Glomerular endothelial cell (primary cell): Measurements from ENCODE around the gene TSR3. TPM values are rescaled to one million over a fixed set of nuclear protein-coding genes. Genes with fewer than 3 reads are reported as not detected.

ENCODE experiments used
- DNase-seq: peaks from one replicate; pipeline ENCODE4 v3.0.0-alpha.2; 2011; ENCODE audit warnings: low read depth, low spot score; ENCODE audit errors: extremely low read depth
- total RNA-seq: library from RNA; depleted of rRNA; stranded (reverse); fragments of >200 nt; gene quantifications from 2 replicates; pipeline ENCODE4 v1.2.3, GENCODE V29; 2015

Gene TSR3
- total RNA-seq, 1 donor from 2014 or later = 119 TPM

DNA sequence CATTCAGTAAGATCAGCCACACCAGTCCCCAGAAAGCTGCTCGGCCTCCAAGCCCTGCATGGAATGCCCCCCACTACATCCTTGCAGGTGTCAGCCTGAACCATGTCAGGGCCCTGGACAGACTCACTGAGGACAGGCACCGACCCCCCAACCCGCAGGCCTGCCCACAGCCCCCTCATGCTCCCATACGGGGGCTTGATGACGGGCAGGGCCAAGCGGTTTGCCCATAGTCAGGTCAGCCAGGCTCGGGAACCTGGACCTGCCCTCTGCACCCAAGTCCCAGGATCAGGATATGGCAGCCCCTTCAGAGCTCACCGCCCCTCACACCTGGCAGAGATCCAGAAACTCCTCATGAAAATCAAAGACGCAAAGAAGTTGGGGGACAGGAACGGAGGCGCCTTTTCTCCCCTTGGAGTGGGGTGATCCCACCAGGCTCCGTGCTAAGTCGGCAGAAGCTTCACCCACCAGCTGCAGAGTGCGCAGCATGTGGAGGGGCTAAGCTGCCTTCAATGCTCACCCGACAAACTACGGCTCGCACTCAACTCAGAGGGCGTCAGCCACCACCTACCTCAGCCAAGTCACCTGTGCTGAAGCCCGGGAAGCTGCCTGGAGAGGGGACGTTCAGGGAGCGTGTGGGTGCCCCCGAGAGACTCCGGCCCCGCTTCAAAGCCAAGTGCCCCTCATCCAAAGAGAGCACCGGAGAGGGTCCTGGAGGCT lies 26.6 kb upstream of the TSR3 start:
- DNase-seq = no peak

GRCh38 chr16:1377406-1378010 lies 25.8 kb upstream of the TSR3 start:
- no peak for DNase-seq

GRCh38 chr16:1375741-1376410 lies 24.2 kb upstream of the TSR3 start:
- no peak for DNase-seq

- DNase-seq = no peak
Observed at GRCh38 chr16:1375298-1375640, 23.6 kb upstream of the TSR3 start.

- no peak for DNase-seq
Observed at GRCh38 chr16:1374418-1375297, 23.0 kb upstream of the TSR3 start.

DNA sequence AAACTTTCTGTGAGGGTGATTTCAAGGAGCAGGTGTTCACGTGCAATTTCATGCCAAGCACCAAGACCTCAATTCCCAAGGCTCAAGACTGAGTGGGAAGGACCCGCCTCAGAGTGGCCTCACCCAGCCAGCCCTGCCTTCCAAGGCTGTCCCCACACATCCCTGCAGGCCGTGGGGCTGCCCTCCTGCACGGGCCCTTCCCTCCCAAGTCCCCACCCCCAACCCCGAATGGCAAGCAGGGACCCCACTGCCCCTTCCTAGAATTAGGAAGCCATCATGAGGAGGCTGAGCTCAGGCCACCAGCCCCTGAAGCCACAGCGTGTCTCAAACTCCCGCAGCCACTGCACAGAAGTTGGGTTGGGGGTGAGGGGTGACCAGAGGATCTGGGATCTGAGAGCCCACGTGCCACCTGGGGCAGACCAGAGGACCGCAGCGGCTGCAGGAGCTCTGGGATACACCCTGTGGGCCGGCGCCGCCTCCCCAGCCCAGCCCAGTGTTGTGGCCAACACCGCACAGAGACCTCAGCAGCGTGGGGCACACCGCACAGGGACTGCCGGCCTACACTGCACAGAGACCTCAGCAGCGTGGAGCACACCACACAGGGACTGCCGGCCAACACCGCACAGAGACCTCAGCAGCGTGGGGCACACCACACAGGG lies 20.7 kb upstream of the TSR3 start:
- no peak for DNase-seq

DNA sequence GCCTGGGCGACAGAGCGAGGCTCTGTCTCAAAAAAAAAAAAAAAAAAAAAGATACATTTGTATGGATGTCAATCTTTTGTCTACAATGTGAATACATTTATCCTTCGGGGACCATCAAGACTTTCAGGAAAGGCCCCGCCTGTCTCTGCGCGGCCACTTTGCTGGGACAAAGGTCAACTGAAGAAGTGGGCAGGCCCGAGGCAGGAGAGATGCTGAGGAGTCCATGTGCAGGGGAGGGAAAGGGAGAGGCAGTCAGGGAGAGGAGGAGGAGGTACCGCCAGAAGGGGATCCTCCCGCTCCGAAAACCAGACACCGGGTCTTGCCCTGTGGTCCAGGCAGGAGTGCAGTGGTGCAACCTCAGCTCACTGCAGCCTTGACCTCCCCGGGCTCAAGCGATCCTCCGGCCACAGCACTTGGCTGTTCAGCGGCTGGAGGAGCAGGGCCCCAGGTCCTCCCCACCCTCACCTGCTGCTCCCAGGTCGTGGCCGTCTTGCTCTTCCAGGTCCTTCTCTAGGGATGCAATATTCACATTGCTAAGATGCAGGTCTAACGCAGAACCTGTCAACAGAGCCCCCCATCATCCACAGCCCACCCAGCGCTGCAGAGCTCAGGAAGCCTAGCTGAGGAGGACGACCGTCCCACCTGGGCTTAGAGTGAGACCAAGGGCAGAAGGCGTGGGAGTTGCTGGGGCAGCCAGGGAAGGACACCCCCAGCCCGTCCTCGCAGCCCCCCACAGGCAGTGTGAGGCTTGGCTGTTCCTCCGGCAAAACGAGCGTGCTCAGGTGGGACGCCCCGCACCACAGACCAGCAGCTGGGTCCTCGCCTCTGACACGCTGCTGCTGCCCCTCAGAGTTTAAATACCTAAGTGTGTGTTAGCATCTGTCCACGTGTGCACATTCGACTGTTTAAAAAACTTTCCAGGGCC lies 19.6 kb upstream of the TSR3 start:
- no peak for DNase-seq

- no peak for DNase-seq
Observed at GRCh38 chr16:1367486-1368174, 16.0 kb upstream of the TSR3 start.

GRCh38 chr16:1366712-1367299 lies 15.1 kb upstream of the TSR3 start:
- DNase-seq = no peak

DNA sequence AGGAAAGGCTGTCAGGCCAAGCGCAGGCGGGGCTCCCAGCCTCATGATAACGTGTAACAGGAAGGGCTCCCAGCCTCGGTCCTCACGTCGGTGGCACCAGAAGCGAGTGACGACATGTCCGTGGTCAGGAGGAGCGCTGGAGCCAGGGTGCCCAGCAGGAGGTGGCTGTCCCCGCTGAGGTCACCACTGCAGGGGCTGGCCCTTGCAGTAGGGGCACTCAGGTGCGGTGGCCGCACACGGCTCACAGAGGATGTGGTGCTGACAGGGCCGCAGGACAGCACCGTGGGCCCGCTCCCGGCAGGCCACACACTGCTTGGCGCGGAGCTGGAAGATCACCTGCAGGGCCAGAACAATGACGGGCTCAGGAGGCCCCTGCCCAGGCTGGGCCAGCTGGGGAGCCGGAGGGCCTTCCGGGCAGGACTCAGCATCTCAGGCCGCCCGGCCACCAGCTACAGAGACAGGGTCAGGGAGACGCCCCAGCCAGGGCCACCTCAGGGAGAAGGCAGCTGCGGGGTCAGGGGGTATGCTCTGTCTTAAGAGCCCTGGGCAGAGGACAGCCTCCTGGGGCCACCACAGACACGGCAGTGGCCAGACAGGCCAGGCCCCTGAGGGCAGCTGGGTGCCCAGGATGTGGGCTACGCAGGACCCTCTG lies 14.5 kb upstream of the TSR3 start:
- DNase-seq = no peak

GRCh38 chr16:1364510-1364909 lies 12.8 kb upstream of the TSR3 start:
- DNase-seq = no peak

DNA sequence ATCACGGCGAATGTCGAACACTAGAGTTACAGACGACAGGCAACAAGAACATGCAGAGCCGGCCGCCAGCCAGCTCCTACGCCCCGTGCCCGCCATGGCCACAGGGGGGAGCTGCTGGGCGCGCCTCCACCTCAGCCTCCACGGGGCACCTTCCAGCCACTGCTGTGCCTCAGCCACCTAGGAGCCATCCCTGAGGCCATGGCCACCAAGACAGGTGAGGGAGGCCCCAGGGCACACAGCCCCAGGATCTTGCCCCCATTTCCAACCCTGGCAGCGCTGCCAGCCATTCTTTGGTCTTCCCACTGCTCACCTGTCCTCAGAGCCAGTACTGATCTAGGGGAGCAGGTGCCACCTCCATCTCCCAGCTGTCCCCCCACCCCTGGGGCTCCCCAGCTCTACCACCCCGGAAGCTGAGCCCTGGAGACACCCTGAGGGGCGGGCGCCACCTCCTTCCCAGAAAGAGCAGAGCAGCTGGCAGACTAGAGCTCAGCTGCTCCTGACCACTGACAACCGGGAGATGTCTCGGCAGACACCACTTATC lies 11.9 kb upstream of the TSR3 start:
- DNase-seq = no peak

GRCh38 chr16:1362807-1363206 lies 11.1 kb upstream of the TSR3 start:
- DNase-seq = no peak

DNA sequence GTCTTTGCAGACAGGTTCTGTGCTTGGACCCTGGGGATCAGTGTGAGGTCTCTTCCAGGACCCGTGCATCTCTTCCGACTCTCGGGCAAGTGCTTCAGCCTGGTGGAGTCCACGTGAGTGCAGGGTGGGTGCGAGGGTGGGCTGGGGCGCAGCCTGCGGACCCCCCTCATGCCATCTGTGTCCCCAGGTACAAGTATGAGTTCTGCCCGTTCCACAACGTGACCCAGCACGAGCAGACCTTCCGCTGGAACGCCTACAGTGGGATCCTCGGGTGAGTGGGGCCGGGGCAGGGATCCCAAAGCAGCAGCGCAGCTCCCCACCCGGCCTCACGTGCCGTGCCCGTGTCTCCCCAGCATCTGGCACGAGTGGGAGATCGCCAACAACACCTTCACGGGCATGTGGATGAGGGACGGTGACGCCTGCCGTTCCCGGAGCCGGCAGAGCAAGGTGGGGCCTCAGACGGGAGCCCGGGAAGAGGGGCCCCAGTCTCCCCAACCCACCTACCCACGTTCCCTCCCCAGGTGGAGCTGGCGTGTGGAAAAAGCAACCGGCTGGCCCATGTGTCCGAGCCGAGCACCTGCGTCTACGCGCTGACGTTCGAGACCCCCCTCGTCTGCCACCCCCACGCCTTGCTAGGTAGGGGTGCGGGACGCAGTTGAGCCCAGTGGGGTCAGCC lies 10.1 kb upstream of the TSR3 start:
- no peak for DNase-seq

GRCh38 chr16:1357906-1358566 lies 6.4 kb upstream of the TSR3 start:
- DNase-seq = no peak

GRCh38 chr16:1356061-1356900 lies 4.6 kb upstream of the TSR3 start:
- DNase-seq = no peak
